Ishikawa (cell line): ENCODE data around the gene ASPM.

Experiments used
- CEBPB ChIP-seq: IDR thresholded peaks from 2 replicates; pipeline ENCODE4 v1.6.1; 2012
- CREB1 ChIP-seq: IDR thresholded peaks from 2 replicates; pipeline ENCODE4 v1.6.1; 2012; ENCODE audit warnings: low read depth
- EGR1 ChIP-seq: IDR thresholded peaks from 2 replicates; pipeline ENCODE4 v1.6.1; 2012
- EP300 ChIP-seq: IDR thresholded peaks from 2 replicates; pipeline ENCODE4 v1.6.1; 2012; ENCODE audit warnings: borderline replicate concordance
- FOXM1 ChIP-seq: IDR thresholded peaks from 2 replicates; pipeline ENCODE4 v1.6.1; 2012; ENCODE audit warnings: low read depth, borderline replicate concordance
- NFIC ChIP-seq: IDR thresholded peaks from 2 replicates; pipeline ENCODE4 v1.6.1; 2012
- RAD21 ChIP-seq: IDR thresholded peaks from 2 replicates; pipeline ENCODE4 v1.6.1; 2012; ENCODE audit warnings: low read depth
- TAF1 ChIP-seq: IDR thresholded peaks from 2 replicates; pipeline ENCODE4 v1.6.1; 2012; ENCODE audit warnings: low read depth, mild to moderate bottlenecking
- TCF12 ChIP-seq: IDR thresholded peaks from 2 replicates; pipeline ENCODE4 v1.6.1; 2012; ENCODE audit warnings: low read depth
- TEAD4 ChIP-seq: IDR thresholded peaks from 2 replicates; pipeline ENCODE4 v1.6.1; 2012
- YY1 ChIP-seq: IDR thresholded peaks from 2 replicates; pipeline ENCODE4 v1.6.1; 2012; ENCODE audit warnings: low read depth
- ZBTB7A ChIP-seq: IDR thresholded peaks from 2 replicates; pipeline ENCODE4 v1.6.1; 2012; ENCODE audit warnings: low read depth
- TF ChIP-seq, protein P1 (sequence below): IDR thresholded peaks from 2 replicates; pipeline ENCODE4 v1.6.1; 2012
- TF ChIP-seq, protein P2 (sequence below): IDR thresholded peaks from 2 replicates; pipeline ENCODE4 v1.6.1; 2012; ENCODE audit warnings: low read depth, mild to moderate bottlenecking
- TF ChIP-seq, protein P3 (sequence below): IDR thresholded peaks from 2 replicates; pipeline ENCODE4 v1.6.1; 2012

Gene ASPM

DNA sequence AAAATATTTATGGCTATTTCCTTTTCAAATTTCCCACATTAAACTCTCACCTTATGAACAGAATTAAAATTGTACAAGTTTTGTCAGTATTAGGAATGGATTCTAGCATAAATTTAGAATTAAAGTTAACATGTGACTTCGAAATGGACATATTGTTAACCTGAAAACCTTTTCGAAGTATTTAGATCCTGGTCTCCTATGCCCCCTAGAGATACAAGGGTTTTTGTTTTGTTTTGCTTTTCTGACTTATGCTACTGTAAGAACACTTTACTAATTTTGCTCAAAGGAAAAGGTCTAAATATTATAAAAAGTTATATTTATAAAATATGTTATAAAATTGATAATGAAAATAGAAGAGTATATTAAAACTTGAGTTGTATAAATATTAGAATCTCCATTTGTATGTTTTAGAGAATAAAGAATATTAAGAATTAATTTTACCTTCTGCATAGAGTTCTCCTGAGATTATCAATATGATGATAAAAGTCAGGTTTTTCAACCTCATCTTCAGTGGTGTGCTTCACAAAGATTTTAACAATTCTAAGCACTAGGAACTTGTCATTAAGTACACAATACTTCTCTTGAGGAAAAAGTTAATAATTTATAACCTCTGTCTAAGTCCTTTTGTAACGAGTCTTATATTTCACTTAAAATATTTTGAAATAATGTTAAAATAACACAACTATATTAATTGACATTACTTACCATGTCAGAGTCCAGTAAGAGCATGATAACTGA lies 79.6 kb downstream of the ASPM start, which contains the start of gene F13B:
TSS of gene F13B (minus strand) at position 542 of the 738 bp plus-strand sequence. CDS start at position 505, 37 bp downstream.
- TF ChIP-seq EGR1: no peak
- TF ChIP-seq TCF12: no peak
- TF ChIP-seq NFIC: no peak
- TF ChIP-seq, protein P1, sequence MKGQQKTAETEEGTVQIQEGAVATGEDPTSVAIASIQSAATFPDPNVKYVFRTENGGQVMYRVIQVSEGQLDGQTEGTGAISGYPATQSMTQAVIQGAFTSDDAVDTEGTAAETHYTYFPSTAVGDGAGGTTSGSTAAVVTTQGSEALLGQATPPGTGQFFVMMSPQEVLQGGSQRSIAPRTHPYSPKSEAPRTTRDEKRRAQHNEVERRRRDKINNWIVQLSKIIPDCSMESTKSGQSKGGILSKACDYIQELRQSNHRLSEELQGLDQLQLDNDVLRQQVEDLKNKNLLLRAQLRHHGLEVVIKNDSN: no peak
- peak; percentile 38; the same call in 1 of the 2 replicates for TF ChIP-seq RAD21

DNA sequence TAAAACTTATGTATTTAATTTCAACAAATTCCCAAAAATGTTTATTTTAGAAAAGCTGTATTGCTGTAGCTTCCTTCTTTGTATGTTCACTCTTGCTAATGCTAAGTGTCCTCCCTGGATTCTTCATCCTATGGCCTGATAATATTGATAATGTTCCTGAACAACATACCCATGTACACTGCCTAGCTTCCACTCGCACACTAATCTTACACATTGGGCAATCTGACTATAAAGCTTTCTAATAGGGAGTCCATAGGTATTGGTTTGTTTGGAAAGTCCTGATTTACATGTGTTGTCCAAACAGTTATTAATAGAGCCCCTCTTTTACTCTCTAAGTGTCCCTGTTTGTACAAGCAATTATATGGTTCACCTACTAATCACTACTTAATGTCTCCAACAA lies 80.2 kb downstream of the ASPM start:
- TF ChIP-seq, protein P2, sequence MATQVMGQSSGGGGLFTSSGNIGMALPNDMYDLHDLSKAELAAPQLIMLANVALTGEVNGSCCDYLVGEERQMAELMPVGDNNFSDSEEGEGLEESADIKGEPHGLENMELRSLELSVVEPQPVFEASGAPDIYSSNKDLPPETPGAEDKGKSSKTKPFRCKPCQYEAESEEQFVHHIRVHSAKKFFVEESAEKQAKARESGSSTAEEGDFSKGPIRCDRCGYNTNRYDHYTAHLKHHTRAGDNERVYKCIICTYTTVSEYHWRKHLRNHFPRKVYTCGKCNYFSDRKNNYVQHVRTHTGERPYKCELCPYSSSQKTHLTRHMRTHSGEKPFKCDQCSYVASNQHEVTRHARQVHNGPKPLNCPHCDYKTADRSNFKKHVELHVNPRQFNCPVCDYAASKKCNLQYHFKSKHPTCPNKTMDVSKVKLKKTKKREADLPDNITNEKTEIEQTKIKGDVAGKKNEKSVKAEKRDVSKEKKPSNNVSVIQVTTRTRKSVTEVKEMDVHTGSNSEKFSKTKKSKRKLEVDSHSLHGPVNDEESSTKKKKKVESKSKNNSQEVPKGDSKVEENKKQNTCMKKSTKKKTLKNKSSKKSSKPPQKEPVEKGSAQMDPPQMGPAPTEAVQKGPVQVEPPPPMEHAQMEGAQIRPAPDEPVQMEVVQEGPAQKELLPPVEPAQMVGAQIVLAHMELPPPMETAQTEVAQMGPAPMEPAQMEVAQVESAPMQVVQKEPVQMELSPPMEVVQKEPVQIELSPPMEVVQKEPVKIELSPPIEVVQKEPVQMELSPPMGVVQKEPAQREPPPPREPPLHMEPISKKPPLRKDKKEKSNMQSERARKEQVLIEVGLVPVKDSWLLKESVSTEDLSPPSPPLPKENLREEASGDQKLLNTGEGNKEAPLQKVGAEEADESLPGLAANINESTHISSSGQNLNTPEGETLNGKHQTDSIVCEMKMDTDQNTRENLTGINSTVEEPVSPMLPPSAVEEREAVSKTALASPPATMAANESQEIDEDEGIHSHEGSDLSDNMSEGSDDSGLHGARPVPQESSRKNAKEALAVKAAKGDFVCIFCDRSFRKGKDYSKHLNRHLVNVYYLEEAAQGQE: no peak
- TF ChIP-seq FOXM1 (no peak), YY1 (no peak), TAF1 (no peak), ZBTB7A (no peak), CEBPB (no peak), EP300 (no peak), TEAD4 (no peak), CREB1 (no peak), TCF12 (no peak)
- TF ChIP-seq, protein P1: no peak
- TF ChIP-seq, protein P3, sequence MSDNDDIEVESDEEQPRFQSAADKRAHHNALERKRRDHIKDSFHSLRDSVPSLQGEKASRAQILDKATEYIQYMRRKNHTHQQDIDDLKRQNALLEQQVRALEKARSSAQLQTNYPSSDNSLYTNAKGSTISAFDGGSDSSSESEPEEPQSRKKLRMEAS: no peak

DNA sequence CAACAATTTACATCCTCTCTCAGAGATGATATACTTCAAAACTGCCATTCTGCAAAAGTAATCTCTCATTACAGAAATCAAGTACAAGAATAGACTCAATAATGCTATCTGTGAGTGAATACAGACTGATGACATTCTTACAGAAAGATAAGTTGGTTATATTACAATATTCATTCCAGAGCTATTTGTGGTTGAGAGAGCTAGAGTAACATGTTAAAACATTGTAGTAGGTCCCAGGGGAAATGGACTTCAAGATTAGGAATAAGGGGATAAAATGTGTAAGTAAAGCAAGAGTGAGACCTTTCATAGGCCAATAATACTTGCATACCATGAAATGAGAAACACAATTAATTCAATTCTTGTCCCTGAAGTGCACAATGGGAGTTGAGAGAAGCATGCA lies 80.9 kb downstream of the ASPM start:
- TF ChIP-seq RAD21 (no peak), YY1 (no peak), CREB1 (no peak), TEAD4 (no peak), EP300 (no peak), NFIC (no peak), EGR1 (no peak), ZBTB7A (no peak), CEBPB (no peak), TAF1 (no peak), FOXM1 (no peak), TCF12 (no peak)
- TF ChIP-seq, protein P2: no peak
- TF ChIP-seq, protein P1: no peak
- TF ChIP-seq, protein P3: no peak

GRCh38 chr1:197063212-197063611 lies 83.3 kb downstream of the ASPM start:
- no peak for TF ChIP-seq RAD21
- no peak for TF ChIP-seq EP300
- TF ChIP-seq CEBPB: no peak
- TF ChIP-seq, protein P2: no peak
- TF ChIP-seq, protein P3: no peak
- no peak for TF ChIP-seq FOXM1
- TF ChIP-seq TCF12: no peak
- no peak for TF ChIP-seq YY1
- no peak for TF ChIP-seq NFIC
